ENCODE results near the gene TRAF7.

TRAF7 gene

GRCh38 chr16:2210386-2211365 lies 55.1 kb downstream of the TRAF7 start, which contains the start of gene BRICD5:
Gene BRICD5, minus strand, starts transcription at chr16:2210863. Its CDS starts 30 bp downstream, at chr16:2210833.
- in situ Hi-C loops (cut with HindIII; ENCODE audit: low sequenced_read_pairs) = no loop called here

- in situ Hi-C loops (cut with HindIII; ENCODE audit: low sequenced_read_pairs) = no loop called here
These were observed 56.4 kb downstream of the TRAF7 start for GRCh38 chr16:2211923-2212347.

GRCh38 chr16:2212362-2213324 lies 57.1 kb downstream of the TRAF7 start:
- in situ Hi-C loops (cut with HindIII; ENCODE audit: low sequenced_read_pairs) = no loop called here

- in situ Hi-C loops (cut with HindIII; ENCODE audit: low sequenced_read_pairs) = no loop called here
These were observed 58.5 kb downstream of the TRAF7 start for GRCh38 chr16:2213817-2214718.

- in situ Hi-C loops (cut with HindIII; ENCODE audit: low sequenced_read_pairs) = no loop called here
These were observed 59.1 kb downstream of the TRAF7 start, which contains the start of gene PGP for GRCh38 chr16:2214719-2214968. Gene PGP, minus strand, starts transcription at chr16:2214840. Its CDS starts 63 bp downstream, at chr16:2214777.

- in situ Hi-C loops (cut with HindIII; ENCODE audit: low sequenced_read_pairs) = no loop called here
These were observed 60.7 kb downstream of the TRAF7 start for GRCh38 chr16:2216330-2216729.

GRCh38 chr16:2223221-2223941 lies 67.8 kb downstream of the TRAF7 start, which contains the start of gene E4F1:
Gene E4F1, plus strand, starts transcription at chr16:2223591. Its CDS starts 23 bp downstream, at chr16:2223614.
- in situ Hi-C loops (cut with HindIII; ENCODE audit: low sequenced_read_pairs) = no loop called here

- in situ Hi-C loops (cut with HindIII; ENCODE audit: low sequenced_read_pairs) = no loop called here
These were observed 68.4 kb downstream of the TRAF7 start for GRCh38 chr16:2223942-2224486.

GRCh38 chr16:2226245-2226793 lies 70.7 kb downstream of the TRAF7 start:
- in situ Hi-C loops (cut with HindIII; ENCODE audit: low sequenced_read_pairs) = no loop called here

- in situ Hi-C loops (cut with HindIII; ENCODE audit: low sequenced_read_pairs) = no loop called here
These were observed 71.3 kb downstream of the TRAF7 start for GRCh38 chr16:2226918-2227317.
